K562 (cell line): ENCODE data around the gene UNC50. TPM values are rescaled to one million over a fixed set of nuclear protein-coding genes. Genes with fewer than 3 reads are reported as not detected.

Source experiments
- CBX1 ChIP-seq: sonication (generic); IDR thresholded peaks from 2 replicates; pipeline ENCODE4 v1.6.1; 2016; ENCODE audit warnings: antibody characterized with exemption, low read depth, mild to moderate bottlenecking
- CCNT2 ChIP-seq: IDR thresholded peaks from 2 replicates; pipeline ENCODE4 v1.6.1; 2011; ENCODE audit warnings: borderline replicate concordance, low read depth, mild to moderate bottlenecking, moderate library complexity, mixed read lengths, low read length; ENCODE audit not compliant: insufficient read length; ENCODE audit errors: extremely low read depth
- CREM ChIP-seq: IDR thresholded peaks from 2 replicates; pipeline ENCODE4 v1.6.1; 2014; ENCODE audit warnings: antibody characterized with exemption, low read depth
- GATAD2A ChIP-seq: fragments of 450-650 bp; IDR thresholded peaks from 2 replicates; pipeline ENCODE4 v1.6.1; 2017
- HDGF ChIP-seq: fragments of 450-650 bp; IDR thresholded peaks from 2 replicates; pipeline ENCODE4 v1.6.1; 2016
- NCOA4 ChIP-seq: fragments of 450-650 bp; IDR thresholded peaks from 2 replicates; pipeline ENCODE4 v1.6.1; 2018; ENCODE audit warnings: mild to moderate bottlenecking; ENCODE audit not compliant: partially characterized antibody
- NR3C1 ChIP-seq: sonication (generic); formaldehyde crosslinking; IDR thresholded peaks from 2 replicates; pipeline ENCODE4 v1.8.1; 2022; ENCODE audit warnings: missing genetic modification reagents
- NR4A1 ChIP-seq, 2 experiments: fragments of 250-450 bp in 1 of 2; fragments of 450-650 bp in 1 of 2; sonication (Bioruptor Pico) in 1 of 2; IDR thresholded peaks; 2 replicates each; pipeline versions ENCODE4 v1.4.0 to v1.6.1; 2016 to 2020; ENCODE audit warnings: mild to moderate bottlenecking in 2 of 2, missing compliant biosample characterization in 1 of 2, missing genetic modification characterization in 1 of 2, moderate library complexity in 1 of 2
- SIX5 ChIP-seq, 2 experiments: IDR thresholded peaks; 2 replicates each; pipeline ENCODE4 v1.6.1; 2011; ENCODE audit warnings: low read length in 2 of 2, borderline replicate concordance in 1 of 2, low read depth in 1 of 2, mild to moderate bottlenecking in 1 of 2, moderate library complexity in 1 of 2; ENCODE audit not compliant: insufficient read depth in 1 of 2
- SMARCC2 ChIP-seq: fragments of 450-650 bp; IDR thresholded peaks from 2 replicates; pipeline ENCODE4 v1.6.1; 2017; ENCODE audit warnings: antibody characterized with exemption, moderate library complexity, mild to moderate bottlenecking, low read depth
- SNAPC5 ChIP-seq: fragments of 250-450 bp; sonication (Bioruptor Pico); IDR thresholded peaks from 2 replicates; pipeline ENCODE4 v1.8.0; 2021; ENCODE audit warnings: moderate library complexity, mild to moderate bottlenecking, inconsistent platforms
- SP2 ChIP-seq: IDR thresholded peaks from 2 replicates; pipeline ENCODE4 v1.6.1; 2011; ENCODE audit warnings: mild to moderate bottlenecking, low read depth, low read length, moderate library complexity; ENCODE audit not compliant: poor library complexity, severe bottlenecking; ENCODE audit errors: extremely low read depth
- SRF ChIP-seq, 2 experiments: fragments of 250-450, 450-650 bp in 1 of 2; sonication (Bioruptor Pico) in 1 of 2; sonication (generic) in 1 of 2; formaldehyde crosslinking; IDR thresholded peaks; 2 replicates each; pipeline versions ENCODE4 v1.5.0 to v1.5.1; 2020 to 2022; ENCODE audit warnings: mild to moderate bottlenecking in 1 of 2, missing genetic modification reagents in 1 of 2
- SRSF7 ChIP-seq: fragments of 200-400 bp; formaldehyde crosslinking; optimal IDR thresholded peaks from 2 replicates; pipeline ENCODE3; 2017; ENCODE audit warnings: mild to moderate bottlenecking, low read depth, low read length
- TARDBP ChIP-seq: fragments of 450-650 bp; IDR thresholded peaks from 2 replicates; pipeline ENCODE4 v1.6.1; 2016
- ZNF449 ChIP-seq: fragments of 250-450 bp; sonication (Bioruptor Pico); IDR thresholded peaks from 2 replicates; pipeline ENCODE4 v1.8.0; 2022; ENCODE audit warnings: moderate library complexity, mild to moderate bottlenecking, inconsistent platforms
- ZNF75A ChIP-seq: fragments of 450-650 bp; formaldehyde crosslinking; IDR thresholded peaks from 2 replicates; pipeline ENCODE4 v1.4.0; 2020; ENCODE audit warnings: mild to moderate bottlenecking
- polyA plus RNA-seq, 8 experiments: library from polyadenylated mRNA; depleted of rRNA in 4 of 8; stranded (reverse) in 5 of 8; unstranded in 3 of 8; fragments of >200 nt; fragmentation: Nextera tagmentation in 2 of 8; fragmentation: Illumina TruSeq in 1 of 8; extraction: Ambion mirVana in 2 of 8; extraction: Trizol in 1 of 8; gene quantifications; 2 replicates each; pipeline versions ENCODE4 v1.2.1 to v1.2.3, GENCODE V29; 2011 to 2014; ENCODE audit warnings: inconsistent platforms in 1 of 8, missing spikeins in 1 of 8
- total RNA-seq, 7 experiments: library from RNA; depleted of rRNA in 6 of 7; stranded (reverse); fragments of >200 nt in 6 of 7; fragmentation: Illumina TruSeq in 2 of 7; extraction: Trizol in 2 of 7; gene quantifications; 2 replicates each; pipeline versions ENCODE4 v1.2.1 to v1.2.3, GENCODE V29; 2011 to 2021; ENCODE audit warnings: low replicate concordance in 1 of 7
- TF ChIP-seq, protein P1 (sequence below): fragments of 150-350 bp; IDR thresholded peaks from 2 replicates; pipeline ENCODE4 v1.6.1; 2014; ENCODE audit warnings: low read depth, mild to moderate bottlenecking, low read length, borderline replicate concordance
- TF ChIP-seq, protein P2 (sequence below), 2 experiments: fragments of 450-650 bp in 1 of 2; sonication (generic) in 1 of 2; formaldehyde crosslinking in 1 of 2; IDR thresholded peaks in 1 of 2; conservative IDR thresholded peaks in 1 of 2; 2 replicates each; pipeline versions ENCODE4 v1.6.1 to v1.8.1; 2016 to 2023; ENCODE audit warnings: mild to moderate bottlenecking in 2 of 2, moderate library complexity in 2 of 2, inconsistent platforms in 1 of 2, missing genetic modification reagents in 1 of 2
- TF ChIP-seq, protein P3 (sequence below): fragments of 250-450 bp; sonication (Bioruptor Pico); IDR thresholded peaks from 2 replicates; pipeline ENCODE4 v1.9.0; 2021; ENCODE audit warnings: mild to moderate bottlenecking

UNC50 gene
- total and polyA plus RNA-seq, 9 of the 15 experiments (the other 6 are each of a cell fraction or from before 2014, with no cell fraction given): 30.0 to 52.9 (median 35.9) TPM

DNA sequence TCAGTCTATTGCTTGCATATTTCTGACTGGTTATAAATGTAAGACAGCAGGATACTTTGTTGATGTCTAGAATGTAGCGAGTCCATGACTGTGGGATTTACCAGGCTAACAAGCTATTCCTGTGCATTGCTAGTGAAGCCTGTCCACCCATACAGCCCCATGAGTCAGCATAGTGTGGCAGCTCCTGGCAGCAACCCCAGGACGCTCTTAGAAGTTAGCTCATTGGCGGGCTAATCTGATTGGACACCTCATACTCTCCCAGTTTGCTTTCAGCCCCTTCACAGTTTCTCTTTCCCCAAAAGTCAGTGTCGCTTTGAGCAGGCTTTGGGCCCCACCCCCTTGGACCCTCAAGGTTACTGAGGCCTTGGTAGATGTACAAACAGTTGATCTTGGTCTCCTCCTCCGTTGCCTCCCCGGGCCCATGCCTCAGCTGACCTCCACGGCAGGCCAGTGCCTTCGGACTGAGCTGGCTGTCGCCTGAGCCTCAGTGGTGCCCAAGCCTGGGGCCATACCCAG lies 48.1 kb upstream of the UNC50 start (continued):
- TF ChIP-seq, protein P1, sequence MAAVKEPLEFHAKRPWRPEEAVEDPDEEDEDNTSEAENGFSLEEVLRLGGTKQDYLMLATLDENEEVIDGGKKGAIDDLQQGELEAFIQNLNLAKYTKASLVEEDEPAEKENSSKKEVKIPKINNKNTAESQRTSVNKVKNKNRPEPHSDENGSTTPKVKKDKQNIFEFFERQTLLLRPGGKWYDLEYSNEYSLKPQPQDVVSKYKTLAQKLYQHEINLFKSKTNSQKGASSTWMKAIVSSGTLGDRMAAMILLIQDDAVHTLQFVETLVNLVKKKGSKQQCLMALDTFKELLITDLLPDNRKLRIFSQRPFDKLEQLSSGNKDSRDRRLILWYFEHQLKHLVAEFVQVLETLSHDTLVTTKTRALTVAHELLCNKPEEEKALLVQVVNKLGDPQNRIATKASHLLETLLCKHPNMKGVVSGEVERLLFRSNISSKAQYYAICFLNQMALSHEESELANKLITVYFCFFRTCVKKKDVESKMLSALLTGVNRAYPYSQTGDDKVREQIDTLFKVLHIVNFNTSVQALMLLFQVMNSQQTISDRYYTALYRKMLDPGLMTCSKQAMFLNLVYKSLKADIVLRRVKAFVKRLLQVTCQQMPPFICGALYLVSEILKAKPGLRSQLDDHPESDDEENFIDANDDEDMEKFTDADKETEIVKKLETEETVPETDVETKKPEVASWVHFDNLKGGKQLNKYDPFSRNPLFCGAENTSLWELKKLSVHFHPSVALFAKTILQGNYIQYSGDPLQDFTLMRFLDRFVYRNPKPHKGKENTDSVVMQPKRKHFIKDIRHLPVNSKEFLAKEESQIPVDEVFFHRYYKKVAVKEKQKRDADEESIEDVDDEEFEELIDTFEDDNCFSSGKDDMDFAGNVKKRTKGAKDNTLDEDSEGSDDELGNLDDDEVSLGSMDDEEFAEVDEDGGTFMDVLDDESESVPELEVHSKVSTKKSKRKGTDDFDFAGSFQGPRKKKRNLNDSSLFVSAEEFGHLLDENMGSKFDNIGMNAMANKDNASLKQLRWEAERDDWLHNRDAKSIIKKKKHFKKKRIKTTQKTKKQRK: no peak
- TF ChIP-seq GATAD2A (no peak), NR3C1 (CRISPR knock-in tag) (no peak), NR4A1 (CRISPR knock-in tag; IDR thresholded peaks at IDR 0.05) (no peak), NR4A1 (tag; IDR thresholded peaks at IDR 0.05) (no peak), CBX1 (no peak), SRSF7 (no peak), TARDBP (no peak), HDGF (no peak), NCOA4 (no peak), SMARCC2 (no peak), SRF (CRISPR knock-in tag; IDR thresholded peaks at IDR 0.05) (no peak), ZNF449 (no peak), SNAPC5 (no peak), CCNT2 (no peak), ZNF75A (CRISPR knock-in tag) (no peak), CREM (no peak), SIX5 (IDR thresholded peaks at IDR 0.05; ENCODE audit: borderline replicate concordance in 1 of 2, insufficient read depth in 1 of 2, low read depth in 1 of 2, low read length in 2 of 2) (no peak), SP2 (no peak)
- TF ChIP-seq, protein P2, sequence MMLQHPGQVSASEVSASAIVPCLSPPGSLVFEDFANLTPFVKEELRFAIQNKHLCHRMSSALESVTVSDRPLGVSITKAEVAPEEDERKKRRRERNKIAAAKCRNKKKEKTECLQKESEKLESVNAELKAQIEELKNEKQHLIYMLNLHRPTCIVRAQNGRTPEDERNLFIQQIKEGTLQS (IDR thresholded peaks at IDR 0.05): peak; percentile 69
- TF ChIP-seq, protein P2 (CRISPR knock-in tag; conservative IDR thresholded peaks at IDR 0.05): no peak
- TF ChIP-seq, protein P3, sequence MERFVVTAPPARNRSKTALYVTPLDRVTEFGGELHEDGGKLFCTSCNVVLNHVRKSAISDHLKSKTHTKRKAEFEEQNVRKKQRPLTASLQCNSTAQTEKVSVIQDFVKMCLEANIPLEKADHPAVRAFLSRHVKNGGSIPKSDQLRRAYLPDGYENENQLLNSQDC (CRISPR knock-in tag): no peak
